Measurements from ENCODE around the gene PSME3IP1.

DNA sequence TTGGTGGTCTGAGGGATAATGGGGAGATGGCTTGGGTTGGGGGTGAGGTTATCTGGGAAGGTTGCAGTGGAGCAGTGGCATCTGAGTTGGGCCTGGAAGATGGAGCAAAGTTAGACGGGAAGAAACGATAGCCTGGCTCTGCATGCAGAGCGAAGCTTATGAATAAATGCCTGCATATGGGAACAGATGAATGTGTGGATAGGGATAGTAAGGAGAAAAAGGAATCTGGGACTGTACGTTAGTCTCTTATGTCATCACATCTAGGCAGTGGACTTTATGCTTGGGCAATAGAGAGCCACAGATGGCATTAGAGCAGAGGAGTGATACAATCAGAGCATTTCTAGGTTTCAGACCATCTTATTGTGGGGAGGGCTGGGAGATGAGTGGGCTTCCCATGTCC lies 60.5 kb downstream of the PSME3IP1 start:
- no peak for TF ChIP-seq EZH2phosphoT487 (IDR thresholded peaks at IDR 0.05; ENCODE audit: unreplicated experiment)
- TF ChIP-seq, protein P1, sequence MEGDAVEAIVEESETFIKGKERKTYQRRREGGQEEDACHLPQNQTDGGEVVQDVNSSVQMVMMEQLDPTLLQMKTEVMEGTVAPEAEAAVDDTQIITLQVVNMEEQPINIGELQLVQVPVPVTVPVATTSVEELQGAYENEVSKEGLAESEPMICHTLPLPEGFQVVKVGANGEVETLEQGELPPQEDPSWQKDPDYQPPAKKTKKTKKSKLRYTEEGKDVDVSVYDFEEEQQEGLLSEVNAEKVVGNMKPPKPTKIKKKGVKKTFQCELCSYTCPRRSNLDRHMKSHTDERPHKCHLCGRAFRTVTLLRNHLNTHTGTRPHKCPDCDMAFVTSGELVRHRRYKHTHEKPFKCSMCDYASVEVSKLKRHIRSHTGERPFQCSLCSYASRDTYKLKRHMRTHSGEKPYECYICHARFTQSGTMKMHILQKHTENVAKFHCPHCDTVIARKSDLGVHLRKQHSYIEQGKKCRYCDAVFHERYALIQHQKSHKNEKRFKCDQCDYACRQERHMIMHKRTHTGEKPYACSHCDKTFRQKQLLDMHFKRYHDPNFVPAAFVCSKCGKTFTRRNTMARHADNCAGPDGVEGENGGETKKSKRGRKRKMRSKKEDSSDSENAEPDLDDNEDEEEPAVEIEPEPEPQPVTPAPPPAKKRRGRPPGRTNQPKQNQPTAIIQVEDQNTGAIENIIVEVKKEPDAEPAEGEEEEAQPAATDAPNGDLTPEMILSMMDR (conservative IDR thresholded peaks at IDR 0.05; ENCODE audit: low read depth in 2 of 2), result no peak
- TF ChIP-seq, protein P2, sequence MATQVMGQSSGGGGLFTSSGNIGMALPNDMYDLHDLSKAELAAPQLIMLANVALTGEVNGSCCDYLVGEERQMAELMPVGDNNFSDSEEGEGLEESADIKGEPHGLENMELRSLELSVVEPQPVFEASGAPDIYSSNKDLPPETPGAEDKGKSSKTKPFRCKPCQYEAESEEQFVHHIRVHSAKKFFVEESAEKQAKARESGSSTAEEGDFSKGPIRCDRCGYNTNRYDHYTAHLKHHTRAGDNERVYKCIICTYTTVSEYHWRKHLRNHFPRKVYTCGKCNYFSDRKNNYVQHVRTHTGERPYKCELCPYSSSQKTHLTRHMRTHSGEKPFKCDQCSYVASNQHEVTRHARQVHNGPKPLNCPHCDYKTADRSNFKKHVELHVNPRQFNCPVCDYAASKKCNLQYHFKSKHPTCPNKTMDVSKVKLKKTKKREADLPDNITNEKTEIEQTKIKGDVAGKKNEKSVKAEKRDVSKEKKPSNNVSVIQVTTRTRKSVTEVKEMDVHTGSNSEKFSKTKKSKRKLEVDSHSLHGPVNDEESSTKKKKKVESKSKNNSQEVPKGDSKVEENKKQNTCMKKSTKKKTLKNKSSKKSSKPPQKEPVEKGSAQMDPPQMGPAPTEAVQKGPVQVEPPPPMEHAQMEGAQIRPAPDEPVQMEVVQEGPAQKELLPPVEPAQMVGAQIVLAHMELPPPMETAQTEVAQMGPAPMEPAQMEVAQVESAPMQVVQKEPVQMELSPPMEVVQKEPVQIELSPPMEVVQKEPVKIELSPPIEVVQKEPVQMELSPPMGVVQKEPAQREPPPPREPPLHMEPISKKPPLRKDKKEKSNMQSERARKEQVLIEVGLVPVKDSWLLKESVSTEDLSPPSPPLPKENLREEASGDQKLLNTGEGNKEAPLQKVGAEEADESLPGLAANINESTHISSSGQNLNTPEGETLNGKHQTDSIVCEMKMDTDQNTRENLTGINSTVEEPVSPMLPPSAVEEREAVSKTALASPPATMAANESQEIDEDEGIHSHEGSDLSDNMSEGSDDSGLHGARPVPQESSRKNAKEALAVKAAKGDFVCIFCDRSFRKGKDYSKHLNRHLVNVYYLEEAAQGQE (IDR thresholded peaks at IDR 0.05; ENCODE audit: unreplicated experiment), result no peak

Measured in GM23338 (cell line).